OCI-LY7 (cell line): ENCODE results near the gene MMRN1.

Experiments used
- CTCF ChIP-seq: fragments of 200-600 bp; sonication (generic); conservative IDR thresholded peaks from 2 replicates; pipeline ENCODE4 v1.5.1; 2014; ENCODE audit warnings: mild to moderate bottlenecking, antibody characterized with exemption, low read length, moderate library complexity, mixed read lengths
- EZH2phosphoT487 ChIP-seq: fragments of 200-600 bp; sonication (generic); IDR thresholded peaks from 2 replicates; pipeline ENCODE4 v1.6.1; 2018; ENCODE audit warnings: low read depth, borderline replicate concordance, mild to moderate bottlenecking, mixed run types, antibody characterized with exemption, low read length, moderate library complexity, mixed read lengths

GRCh38 chr4:89939994-89940393 lies 45.3 kb downstream of the MMRN1 start:
- no peak for TF ChIP-seq CTCF
- TF ChIP-seq EZH2phosphoT487 = no peak
